Natural killer cell treated with Interleukin-12 subunit alpha and Interleukin-12 subunit beta and Interleukin-15 and Interleukin-18, amount 100 ng/mL, for 72 hours (primary cell): Measurements from ENCODE around the gene TCTN1. TPM values are rescaled to one million over a fixed set of nuclear protein-coding genes. Genes with fewer than 3 reads are reported as not detected.
"Not testable (repeated sequence)": the region's sequence is repeated elsewhere in the genome, so short reads cannot be mapped to it uniquely, and the experiment has no call there.

ENCODE experiments used
- ATAC-seq, 2 donors: fragments of 150-1000 bp; cut with Tn5 transposase in 1 of 2; sonication (Bioruptor Pico), chemical (Tn5 transposase) in 1 of 2; 2 replicates each; pipeline ENCODE4 v1.10.0; 2021
- DNase-seq: peaks from one replicate; pipeline ENCODE4 v3.0.0; 2022; ENCODE audit warnings: low spot score
- H3K27ac Mint-ChIP-seq, 2 donors: 1 replicate in 1 of 2; 2 replicates in 1 of 2; pipeline ENCODE4 v1.8.0; 2022; ENCODE audit warnings: mixed read lengths in 2 of 2, mild to moderate bottlenecking in 1 of 2, moderate library complexity in 1 of 2
- H3K27me3 Mint-ChIP-seq, 2 donors: 1 replicate in 1 of 2; 2 replicates in 1 of 2; pipeline ENCODE4 v1.8.0; 2022; ENCODE audit warnings: mixed read lengths in 2 of 2
- H3K36me3 Mint-ChIP-seq: one replicate; pipeline ENCODE4 v1.8.0; 2022; ENCODE audit warnings: mixed read lengths
- H3K4me1 Mint-ChIP-seq, 2 donors: 1 replicate in 1 of 2; 2 replicates in 1 of 2; pipeline ENCODE4 v1.8.0; 2022; ENCODE audit warnings: low read depth in 2 of 2, mixed read lengths in 2 of 2, mild to moderate bottlenecking in 1 of 2
- H3K4me3 Mint-ChIP-seq: one replicate; pipeline ENCODE4 v1.8.0; 2022; ENCODE audit warnings: mixed read lengths
- H3K9me3 Mint-ChIP-seq: 2 replicates; pipeline ENCODE4 v1.8.0; 2022; ENCODE audit warnings: mixed read lengths
- total RNA-seq, 2 donors: library from RNA; stranded (reverse); gene quantifications; one replicate each; pipeline ENCODE4 v1.2.3, GENCODE V29; 2022

Gene TCTN1
- total RNA-seq, 2 donors from 2014 or later = 5.0 to 8.9 TPM

DNA sequence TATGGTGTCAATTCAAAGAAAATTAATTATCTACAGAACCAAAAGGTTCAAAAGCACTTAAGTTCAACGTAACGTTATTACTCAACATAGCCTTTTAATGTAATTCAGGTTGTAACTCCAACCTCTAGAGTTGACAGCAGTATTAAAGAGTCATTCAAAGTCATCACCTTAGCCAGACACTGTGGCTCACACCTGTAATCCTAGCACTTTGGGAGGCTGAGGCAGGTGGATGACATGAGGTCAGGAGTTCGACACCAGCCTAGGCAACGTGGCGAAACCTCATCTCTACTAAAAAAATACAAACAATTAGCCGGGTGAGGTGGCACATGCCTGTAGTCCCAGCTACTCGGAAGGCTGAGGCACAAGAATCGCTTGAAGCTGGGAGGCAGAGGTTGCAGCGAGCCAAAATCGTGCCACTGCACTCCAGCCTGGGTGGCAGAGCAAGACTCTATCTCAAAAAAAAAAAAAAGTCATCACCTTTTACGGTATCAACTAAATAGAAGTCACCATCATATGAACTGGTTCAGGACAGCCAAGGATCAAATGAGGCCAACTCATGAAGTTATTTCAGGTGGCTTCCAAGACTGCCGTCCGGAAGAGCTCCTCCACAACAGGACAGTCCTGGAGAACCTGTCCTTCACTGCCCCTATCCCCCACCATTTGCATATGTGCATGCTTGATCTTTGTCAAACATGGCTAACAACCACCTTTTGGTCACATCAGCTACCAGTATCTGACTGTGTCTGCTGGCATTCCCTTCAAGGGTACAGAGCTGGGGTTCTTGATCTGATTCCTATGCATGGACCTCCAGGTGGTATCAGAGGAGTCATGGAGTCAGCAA lies 35.0 kb upstream of the TCTN1 start:
- Mint-ChIP-seq H3K36me3 (peaks cover 7% of the 10 kb centered on the region), H3K9me3 (no peaks in the 10 kb centered on the region), H3K4me3 (peak overlapping the region; percentile 79), H3K27me3 (no peaks in the 10 kb centered on the region), H3K27ac (peak overlapping the region; percentile 93 to 97), H3K4me1 (peaks cover 55 to 59% of the 10 kb centered on the region in 2 donors)
- DNase-seq (no peak), ATAC-seq (peak in 1 of 2 donors; percentile 0)

DNA sequence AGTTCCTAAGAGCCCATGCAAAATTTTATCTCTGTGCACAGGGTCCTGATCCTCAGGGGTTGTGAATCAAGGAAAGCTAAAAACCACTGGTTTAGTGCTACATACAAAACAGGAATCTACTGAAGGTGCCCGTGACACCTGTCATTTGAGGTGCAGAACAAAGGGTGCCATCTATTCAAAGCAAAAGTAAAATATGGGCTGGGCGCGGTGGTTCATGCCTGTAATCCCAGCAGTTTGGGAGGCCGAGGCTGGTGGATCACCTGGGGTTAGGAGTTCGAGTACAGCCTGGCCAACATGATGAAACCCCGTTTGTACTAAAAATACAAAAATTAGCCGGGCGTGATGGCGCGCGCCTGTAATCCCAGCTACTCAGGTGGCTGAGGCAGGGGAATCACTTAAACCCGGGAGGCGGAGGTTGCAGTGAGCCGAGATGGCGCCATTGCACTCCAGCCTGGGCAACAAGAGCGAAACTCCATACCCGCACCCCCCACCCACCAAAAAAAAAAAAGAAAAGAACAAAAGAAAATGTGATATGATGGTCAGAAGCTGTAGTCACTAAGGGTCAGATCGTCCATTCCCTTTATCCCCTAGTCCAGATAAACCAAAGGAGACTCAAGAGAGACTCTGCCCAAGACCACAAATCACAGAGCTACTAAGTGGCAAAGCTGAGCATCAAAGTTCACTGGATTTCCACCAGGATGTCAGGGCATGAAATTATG lies 34.2 kb upstream of the TCTN1 start:
- Mint-ChIP-seq H3K9me3 (no peaks in the 10 kb centered on the region), H3K4me3 (peak overlapping the region; percentile 79), H3K27ac (peak overlapping the region; percentile 93 to 97), H3K4me1 (peaks cover 61 to 67% of the 10 kb centered on the region in 2 donors), H3K27me3 (no peaks in the 10 kb centered on the region), H3K36me3 (peaks cover 7% of the 10 kb centered on the region)
- no peak for DNase-seq
- no peak for ATAC-seq

DNA sequence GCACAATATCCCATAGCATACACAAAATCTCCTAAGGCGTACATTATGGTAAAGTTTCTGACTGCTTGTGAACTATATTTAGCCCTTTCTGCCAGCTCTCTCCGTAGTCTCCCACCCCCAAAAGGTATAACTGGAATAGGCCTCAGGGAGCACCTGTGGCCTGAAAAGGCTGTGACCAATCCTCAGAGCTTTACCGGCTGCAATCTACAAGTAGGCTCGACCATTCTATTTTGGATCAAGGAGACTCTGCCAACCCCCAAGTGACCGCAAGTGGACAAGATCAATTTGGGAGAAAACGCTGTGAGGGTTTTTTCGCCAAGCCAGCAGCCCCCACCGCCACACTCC lies 32.0 kb upstream of the TCTN1 start:
- Mint-ChIP-seq H3K27ac (peak overlapping the region; percentile 87 to 93), H3K4me1 (peaks cover 63 to 65% of the 10 kb centered on the region in 2 donors), H3K4me3 (peak overlapping the region; percentile 98), H3K9me3 (no peaks in the 10 kb centered on the region), H3K36me3 (peaks cover 7% of the 10 kb centered on the region), H3K27me3 (no peaks in the 10 kb centered on the region)
- DNase-seq = no peak
- ATAC-seq = no peak

DNA sequence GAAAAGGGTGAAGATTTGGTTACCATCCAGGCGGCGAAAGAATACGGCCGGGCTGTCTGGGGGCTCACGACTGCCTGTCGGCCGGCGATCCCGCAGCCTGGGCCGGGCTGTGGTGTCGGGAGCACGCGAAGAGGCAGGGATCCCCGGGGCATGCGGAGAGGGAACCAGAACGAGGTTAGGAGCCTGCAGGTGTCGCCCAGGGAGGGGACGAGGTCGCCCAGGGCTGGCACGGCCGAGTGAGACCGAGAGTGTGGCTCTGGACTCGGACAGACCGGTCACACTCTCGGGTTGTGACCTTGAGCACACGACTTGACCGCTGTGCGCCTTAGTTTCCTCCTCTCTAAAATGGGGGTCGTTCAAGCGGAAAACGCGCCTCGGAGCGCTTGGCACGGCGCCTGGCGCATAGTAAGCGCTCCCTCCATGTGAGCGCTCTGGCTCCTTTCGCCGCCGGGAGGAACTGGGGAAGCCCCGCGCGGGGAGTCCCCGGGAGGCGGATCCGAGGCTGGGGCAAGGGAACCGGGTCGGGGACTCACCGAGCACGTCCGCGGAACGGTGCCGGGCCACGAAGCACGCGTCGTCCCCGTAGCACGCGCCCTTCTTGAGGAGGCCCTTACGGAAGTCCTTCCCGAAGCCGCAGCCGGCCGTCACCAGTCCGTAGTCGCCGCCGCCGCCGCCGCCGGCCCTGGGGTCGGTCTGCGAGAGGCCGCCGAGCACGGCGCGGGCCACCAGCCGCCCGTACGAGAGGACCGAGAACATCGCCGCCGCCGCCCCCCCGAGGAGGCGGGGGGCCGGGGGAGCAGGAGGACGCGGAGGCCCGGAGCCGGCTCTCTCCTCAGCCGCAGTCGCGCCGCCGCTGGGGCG lies 31.4 kb upstream of the TCTN1 start:
- no peaks in the 10 kb centered on the region for H3K9me3 Mint-ChIP-seq
- peaks cover 7% of the 10 kb centered on the region for H3K36me3 Mint-ChIP-seq
- ATAC-seq = peak; percentile 66 to 77
- peaks cover 59 to 61% of the 10 kb centered on the region in 2 donors for H3K4me1 Mint-ChIP-seq
- no peaks in the 10 kb centered on the region for H3K27me3 Mint-ChIP-seq
- peak overlapping the region; percentile 98 for H3K4me3 Mint-ChIP-seq
- peak; percentile 89 for DNase-seq
- H3K27ac Mint-ChIP-seq = peak overlapping the region; percentile 87 to 93

DNA sequence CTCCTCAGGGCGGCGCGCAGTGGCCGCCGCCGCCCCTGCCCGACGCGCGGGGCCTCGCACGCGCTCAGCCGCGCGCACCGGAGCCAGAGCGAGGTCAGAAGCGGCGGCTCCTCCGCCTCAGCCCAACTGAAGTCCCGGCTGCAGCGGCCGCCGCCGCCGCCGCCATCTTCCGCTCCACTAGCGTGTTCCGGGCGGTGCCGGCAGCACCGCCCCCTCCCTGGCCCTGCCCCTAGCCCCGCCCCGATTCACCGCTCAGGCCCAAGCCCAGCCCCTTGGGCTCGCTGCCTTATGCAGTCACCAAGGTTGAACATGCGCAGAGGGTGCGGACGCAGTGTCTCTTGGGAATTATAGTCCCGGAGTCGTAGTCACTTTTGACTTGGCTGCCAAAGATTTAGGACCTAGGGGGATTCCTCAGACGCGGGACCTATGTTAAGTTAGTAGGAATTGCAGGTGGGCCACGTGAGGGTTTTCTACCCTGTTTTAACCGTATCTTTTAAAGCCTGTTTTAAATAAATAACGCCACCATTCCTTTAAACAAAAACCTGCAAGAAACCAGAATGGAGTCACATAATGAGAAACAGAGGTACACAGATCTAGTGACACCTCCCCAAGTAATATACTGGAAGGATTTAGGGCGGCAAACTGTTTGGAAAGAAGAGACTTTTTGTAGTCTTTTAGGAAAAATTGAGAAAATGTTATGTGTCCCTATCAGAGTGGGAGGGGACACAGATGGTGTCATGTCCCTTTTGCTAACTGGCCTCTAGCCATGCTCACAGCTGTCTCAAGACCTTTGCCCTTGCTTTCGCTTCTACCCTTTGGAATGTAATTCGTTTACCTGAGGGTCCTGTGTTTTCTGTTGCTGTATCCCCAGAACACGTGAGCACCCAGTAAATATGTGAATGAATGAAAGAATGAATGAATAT lies 30.5 kb upstream of the TCTN1 start, which contains the start of gene PPTC7:
Gene PPTC7 (minus strand): TSS at position 182 of the 923 bp plus-strand sequence. CDS start 287 bp downstream, outside the sequence.
- Mint-ChIP-seq H3K4me1 (peaks cover 50 to 52% of the 10 kb centered on the region in 2 donors), H3K27me3 (no peaks in the 10 kb centered on the region), H3K4me3 (peak within 1 kb of the TSS; percentile 98), H3K36me3 (peaks cover 7% of the 10 kb centered on the region), H3K9me3 (no peaks in the 10 kb centered on the region), H3K27ac (peak within 1 kb of the TSS; percentile 87 to 97)
- ATAC-seq (peak; percentile 99), DNase-seq (peak; percentile 96)

DNA sequence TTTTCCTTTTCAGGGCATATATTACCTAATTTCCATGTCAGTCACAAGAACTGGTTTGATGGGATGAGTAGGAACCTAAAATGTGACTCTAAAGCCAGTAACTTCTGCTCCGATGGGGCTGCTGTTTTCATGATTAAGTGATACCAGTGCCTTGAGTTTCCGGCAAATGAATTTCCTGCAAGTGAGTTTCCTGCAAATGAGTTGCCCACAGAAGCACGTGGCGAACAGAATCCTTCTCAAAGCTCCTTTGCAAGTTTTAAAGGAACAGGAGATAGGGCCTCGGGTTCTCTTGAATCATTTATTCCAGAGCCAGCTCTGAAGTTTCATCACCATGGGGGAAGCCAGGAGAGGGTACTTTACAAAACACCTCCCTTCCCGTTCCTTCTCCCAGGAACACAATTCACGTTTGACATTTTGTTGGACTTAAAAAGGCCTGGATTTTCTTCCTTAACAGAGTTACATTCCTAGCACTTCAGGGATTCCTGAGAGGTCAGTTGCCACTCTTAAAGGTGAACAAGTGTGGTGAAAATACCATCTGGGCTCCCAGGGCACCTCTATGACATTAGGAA lies 28.6 kb upstream of the TCTN1 start:
- peak overlapping the region; percentile 92 for H3K4me3 Mint-ChIP-seq
- DNase-seq = peak; percentile 76
- peaks cover 7% of the 10 kb centered on the region for H3K36me3 Mint-ChIP-seq
- ATAC-seq = no peak
- H3K27me3 Mint-ChIP-seq = no peaks in the 10 kb centered on the region
- H3K4me1 Mint-ChIP-seq = peaks cover 41 to 42% of the 10 kb centered on the region in 2 donors
- H3K27ac Mint-ChIP-seq = peak overlapping the region; percentile 87 to 97
- no peaks in the 10 kb centered on the region for H3K9me3 Mint-ChIP-seq

DNA sequence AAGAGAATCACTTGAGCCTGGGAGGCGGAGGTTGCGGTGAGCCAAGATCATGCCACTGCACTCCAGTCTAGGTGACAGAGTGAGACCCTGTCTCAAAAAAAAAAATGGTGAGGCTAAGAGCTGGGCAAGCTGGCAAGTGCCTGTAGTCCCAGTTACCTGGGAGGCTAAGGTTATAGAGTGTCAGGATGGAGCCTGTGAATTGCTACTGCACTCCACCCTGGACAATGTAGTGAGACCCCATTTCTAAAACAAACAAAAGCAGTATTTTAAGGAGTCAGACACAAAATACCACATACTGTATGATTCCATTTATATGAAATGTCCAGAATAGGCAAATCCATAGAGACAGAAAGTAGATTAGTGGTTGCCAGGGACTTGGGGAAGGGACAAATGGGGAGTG lies 26.8 kb upstream of the TCTN1 start:
- H3K4me3 Mint-ChIP-seq = not testable (repeated sequence)

DNA sequence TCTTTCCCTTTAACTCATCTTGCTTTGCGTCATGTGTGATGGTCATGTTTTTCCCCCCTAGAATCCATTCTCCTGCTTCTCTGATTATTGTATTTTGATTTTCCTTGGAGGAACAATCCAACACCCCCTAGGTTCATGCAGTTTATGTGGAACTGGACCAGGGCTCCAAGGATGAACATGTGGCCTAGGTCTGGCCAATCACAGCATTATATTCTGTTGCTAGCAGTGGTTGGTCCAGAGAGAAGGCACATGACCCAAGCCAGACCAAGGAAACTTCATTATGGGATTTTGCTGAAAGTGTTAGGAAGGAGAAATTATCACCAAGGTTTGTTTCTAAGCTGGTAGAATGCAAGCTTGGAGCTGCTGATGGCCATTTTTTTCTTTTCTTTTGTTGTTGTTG lies 23.9 kb upstream of the TCTN1 start:
- Mint-ChIP-seq H3K9me3 (no peaks in the 10 kb centered on the region), H3K36me3 (no peaks in the 10 kb centered on the region), H3K27me3 (no peaks in the 10 kb centered on the region), H3K4me3 (no peak overlapping the region), H3K4me1 (peaks cover 21 to 25% of the 10 kb centered on the region in 2 donors), H3K27ac (peak overlapping the region; percentile 65 to 95)
- DNase-seq (no peak), ATAC-seq (no peak)

More for the DNA sequence above, 26.8 kb upstream of the TCTN1 start:
- H3K9me3 Mint-ChIP-seq, ATAC-seq, DNase-seq, H3K27me3 Mint-ChIP-seq, H3K36me3 Mint-ChIP-seq: not testable (repeated sequence)
- H3K4me1 Mint-ChIP-seq = peaks cover 40 to 42% of the 10 kb centered on the region in 2 donors
- peak overlapping the region in 1 of 2 donors; percentile 69 for H3K27ac Mint-ChIP-seq

DNA sequence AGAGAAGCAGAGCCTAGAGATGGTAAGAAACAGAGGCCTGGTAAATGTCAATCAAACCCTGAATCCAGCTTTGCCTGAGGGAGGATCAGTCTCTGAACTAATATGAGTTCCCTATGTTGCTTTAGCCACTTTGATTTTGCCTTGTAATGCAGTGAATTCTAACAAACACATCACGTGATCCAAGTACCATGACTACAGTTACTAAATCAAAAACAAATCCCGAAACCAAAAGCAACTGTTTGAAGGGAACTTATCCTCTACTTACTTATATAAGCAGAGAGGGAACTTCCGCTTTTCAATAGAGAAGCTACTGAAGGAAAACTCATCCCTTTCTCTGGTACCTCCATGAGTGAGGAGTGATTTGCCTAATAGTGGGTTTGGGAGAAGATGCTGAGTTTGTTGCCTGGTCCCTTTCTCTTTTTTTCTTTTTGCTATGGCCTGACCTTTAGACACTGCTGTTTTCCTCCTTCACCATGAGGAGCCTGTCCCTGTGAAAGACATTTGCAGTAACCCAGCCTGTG lies 23.1 kb upstream of the TCTN1 start:
- Mint-ChIP-seq H3K27ac (peak overlapping the region; percentile 65 to 95), H3K27me3 (no peaks in the 10 kb centered on the region), H3K4me3 (peak overlapping the region; percentile 23), H3K4me1 (peaks cover 13 to 17% of the 10 kb centered on the region in 2 donors), H3K9me3 (no peaks in the 10 kb centered on the region), H3K36me3 (no peaks in the 10 kb centered on the region)
- peak; percentile 72 to 89 for ATAC-seq
- DNase-seq = no peak

DNA sequence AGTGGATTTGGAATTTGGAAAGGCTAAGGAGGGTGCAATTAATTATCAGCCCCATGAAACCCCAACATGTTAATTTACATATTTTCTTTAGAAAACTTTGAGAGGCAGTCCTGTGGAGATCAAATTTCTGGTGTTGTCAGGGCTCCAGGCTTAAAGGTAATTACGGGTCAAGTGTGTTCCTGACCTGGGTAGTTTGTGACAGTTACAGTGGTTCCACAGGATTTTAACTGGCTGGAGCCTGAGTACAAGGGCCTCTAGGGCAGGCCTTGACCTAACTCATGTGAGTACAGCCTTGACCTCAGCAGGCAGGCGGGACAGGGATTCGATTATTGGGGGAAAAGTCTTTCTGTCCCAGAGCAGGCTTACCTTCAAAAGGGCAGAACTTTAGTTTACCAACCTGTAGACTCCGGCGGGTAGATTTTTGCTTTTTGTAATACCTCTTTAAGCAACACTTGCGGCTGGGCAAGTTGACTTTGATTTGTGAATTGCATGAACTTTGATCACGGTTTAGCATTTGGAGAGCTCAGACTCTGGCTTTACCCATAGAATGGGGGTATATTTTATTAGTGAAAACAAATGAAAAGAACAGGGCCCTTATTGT lies 22.4 kb upstream of the TCTN1 start:
- Mint-ChIP-seq H3K36me3 (no peaks in the 10 kb centered on the region), H3K4me1 (peaks cover 11 to 15% of the 10 kb centered on the region in 2 donors), H3K4me3 (no peak overlapping the region), H3K9me3 (no peaks in the 10 kb centered on the region), H3K27ac (peak overlapping the region; percentile 65 to 95), H3K27me3 (no peaks in the 10 kb centered on the region)
- DNase-seq = no peak
- ATAC-seq = no peak

DNA sequence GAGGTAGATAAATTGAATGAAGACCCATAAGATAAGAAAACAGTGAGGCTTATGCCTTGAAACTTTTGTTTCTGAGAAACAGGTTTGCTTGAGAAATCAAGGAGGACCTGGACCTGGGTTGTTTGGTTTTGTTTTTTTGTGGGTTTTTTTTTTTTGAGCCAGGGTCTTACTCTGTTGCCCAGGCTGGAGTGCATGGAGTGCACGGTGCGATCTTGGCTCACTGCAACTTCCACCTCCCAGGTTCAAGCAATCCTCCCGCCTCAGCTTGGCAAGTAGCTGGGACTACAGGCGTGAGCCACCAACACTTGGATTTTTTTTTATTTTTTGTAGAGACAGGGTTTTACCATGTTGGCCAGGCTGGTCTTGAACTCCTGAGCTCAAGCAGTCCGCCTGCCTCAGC lies 21.9 kb upstream of the TCTN1 start:
- DNase-seq (no peak), ATAC-seq (no peak)
- Mint-ChIP-seq H3K27me3 (no peaks in the 10 kb centered on the region), H3K36me3 (no peaks in the 10 kb centered on the region), H3K27ac (peak overlapping the region; percentile 65 to 95), H3K4me3 (no peak overlapping the region), H3K9me3 (no peaks in the 10 kb centered on the region), H3K4me1 (peaks cover 11 to 15% of the 10 kb centered on the region in 2 donors)

DNA sequence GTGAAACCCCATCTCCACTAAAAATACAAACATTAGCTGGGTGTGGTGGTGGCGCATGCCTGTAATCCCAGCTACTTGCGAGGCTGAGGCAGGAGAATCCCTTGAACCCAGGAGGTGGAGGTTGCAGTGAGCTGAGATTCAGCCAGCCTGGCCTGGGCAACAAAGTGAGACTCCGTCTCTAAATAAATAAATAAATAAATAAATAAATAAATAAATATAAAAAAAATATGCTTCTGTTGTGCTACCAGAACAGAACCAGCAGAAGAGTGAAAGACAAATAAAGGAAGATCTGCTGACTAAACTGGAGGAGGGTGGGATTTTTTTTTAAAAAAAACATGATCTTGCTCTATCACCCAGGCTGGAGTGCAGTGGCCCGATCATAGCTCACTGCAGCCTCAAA lies 21.0 kb upstream of the TCTN1 start:
- not testable (repeated sequence) for H3K9me3 Mint-ChIP-seq, H3K27me3 Mint-ChIP-seq, H3K27ac Mint-ChIP-seq, ATAC-seq, DNase-seq, H3K4me3 Mint-ChIP-seq, H3K36me3 Mint-ChIP-seq
- peaks cover 11 to 15% of the 10 kb centered on the region in 2 donors for H3K4me1 Mint-ChIP-seq
